ENCODE results near the gene CCL21. TPM values are rescaled to one million over a fixed set of nuclear protein-coding genes. Genes with fewer than 3 reads are reported as not detected.

Gene CCL21
- not detected in 5 replicates for total RNA-seq (2022; extraction: Qiagen RNA extraction; ENCODE audit: low read depth)

GRCh38 chr9:34710023-34710422 lies at the start of gene CCL21:
Gene CCL21, minus strand, starts transcription at chr9:34710136. Its CDS starts 70 bp downstream, at chr9:34710066.

DNA sequence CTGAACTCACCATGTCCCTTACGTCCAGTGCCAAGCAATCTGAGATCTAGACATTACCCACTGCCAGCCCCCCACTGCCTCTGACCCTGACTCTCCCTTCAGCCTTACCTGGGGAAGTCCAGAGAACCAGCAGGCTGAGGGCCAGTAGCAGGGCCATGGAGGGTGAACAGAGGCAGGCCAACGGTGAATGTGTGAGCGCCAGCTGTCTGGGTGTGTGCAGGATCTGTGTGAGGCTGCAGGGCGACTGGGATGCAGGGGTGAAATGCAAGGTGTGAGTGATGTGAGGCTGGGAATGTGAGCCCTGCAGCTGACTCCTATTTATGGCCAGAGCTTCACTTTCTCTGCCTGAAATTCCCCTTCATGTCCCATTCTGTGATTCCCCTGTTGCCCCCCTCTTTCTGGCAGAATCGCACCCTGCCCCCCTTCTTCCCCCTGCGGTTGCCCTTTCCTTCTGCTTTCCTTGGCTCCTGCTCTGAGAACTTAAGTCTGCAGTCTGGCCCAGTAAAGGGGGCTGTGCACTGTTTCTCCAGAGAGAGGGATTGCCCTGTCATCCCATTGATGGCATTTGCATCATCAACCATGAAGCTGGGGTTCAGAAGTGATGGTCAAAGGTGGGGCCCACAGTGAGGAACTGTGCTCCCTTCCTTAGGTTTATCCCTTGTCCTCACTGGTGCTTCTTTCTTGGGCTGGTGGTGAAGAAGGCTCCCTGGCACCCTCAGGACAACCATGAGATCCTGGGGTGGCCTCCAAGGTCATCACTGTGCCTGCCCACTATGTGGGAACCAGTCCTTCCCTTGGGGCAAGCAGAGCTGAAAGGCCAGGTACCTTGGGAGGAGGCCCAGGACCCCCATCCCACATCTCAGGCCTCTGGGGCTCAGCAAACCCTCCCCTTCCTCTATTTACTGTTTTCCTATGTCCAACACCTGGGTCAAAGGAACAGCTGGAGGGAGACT lies 18.7 kb downstream of the CCL21 start, which contains the start of gene CCL19:
TSS of gene CCL19 (minus strand) at position 294 of the 953 bp plus-strand sequence. CDS start at position 157, 137 bp downstream.

GRCh38 chr9:34662526-34663302 lies 47.2 kb downstream of the CCL21 start, which contains the start of gene CCL27:
Gene CCL27, minus strand, starts transcription at chr9:34662657. Its CDS starts 24 bp downstream, at chr9:34662633.

Other genes starting within 250 kb of the CCL21 start
- gene ENHO, start 187.1 kb downstream of the CCL21 start, total RNA-seq (2022; extraction: Qiagen RNA extraction; ENCODE audit: low read depth): 0.87 to 2.9 TPM (median 2.3 TPM) in 5 replicates
- 0.08 to 0.20 TPM (median 0.09 TPM) in 3 of 5 replicates, not detected in the others for gene CNTFR, start 120.4 kb downstream of the CCL21 start, total RNA-seq (2022; extraction: Qiagen RNA extraction; ENCODE audit: low read depth)
- gene RPP25L, start 98.0 kb downstream of the CCL21 start, total RNA-seq (2022; extraction: Qiagen RNA extraction; ENCODE audit: low read depth): 28.5 to 47.8 TPM (median 42.7 TPM) in 5 replicates
- gene DCTN3, start 89.6 kb downstream of the CCL21 start, total RNA-seq (2022; extraction: Qiagen RNA extraction; ENCODE audit: low read depth): 80.3 to 123 TPM (median 106 TPM) in 5 replicates
- gene ARID3C, start 81.1 kb downstream of the CCL21 start, total RNA-seq (2022; extraction: Qiagen RNA extraction; ENCODE audit: low read depth): 0.13 to 0.23 TPM (median 0.19 TPM) in 3 of 5 replicates, not detected in the others
- gene SIGMAR1, start 72.3 kb downstream of the CCL21 start, total RNA-seq (2022; extraction: Qiagen RNA extraction; ENCODE audit: low read depth): 151 to 215 TPM (median 198 TPM) in 5 replicates
- gene GALT, start 63.5 kb downstream of the CCL21 start, total RNA-seq (2022; extraction: Qiagen RNA extraction; ENCODE audit: low read depth): 15.3 to 24.9 TPM (median 17.3 TPM) in 5 replicates
- 5.1 to 8.3 TPM (median 7.1 TPM) in 5 replicates for gene IL11RA, start 58.0 kb downstream of the CCL21 start, total RNA-seq (2022; extraction: Qiagen RNA extraction; ENCODE audit: low read depth)
- 0.25 to 0.94 TPM (median 0.34 TPM) in 3 of 5 replicates, not detected in the others for gene CCL27, start 47.5 kb downstream of the CCL21 start, total RNA-seq (2022; extraction: Qiagen RNA extraction; ENCODE audit: low read depth)
- gene CCL19, start 18.9 kb downstream of the CCL21 start, total RNA-seq (2022; extraction: Qiagen RNA extraction; ENCODE audit: low read depth): not detected in 5 replicates
- 0.05 to 0.29 TPM (median 0.12 TPM) in 4 of 5 replicates, not detected in the other for gene PHF24, start 248.1 kb upstream of the CCL21 start, total RNA-seq (2022; extraction: Qiagen RNA extraction; ENCODE audit: low read depth)

Data from A549 treated with ZK216348 at 1 μM for 4 hours (cell line).